Psoas muscle (tissue), 8 donors: ENCODE data around the gene KNOP1. TPM values are rescaled to one million over a fixed set of nuclear protein-coding genes. Genes with fewer than 3 reads are reported as not detected.

Source experiments
- ATAC-seq, 4 donors: fragments of 200-7000 bp; cut with Tn5 transposase; one replicate each; pipeline ENCODE4 v1.9.1; 2020; ENCODE audit warnings: moderate library complexity in 3 of 4, mild to moderate bottlenecking in 2 of 4
- DNase-seq, 2 donors: peaks; one replicate each; pipeline ENCODE4 v3.0.0-alpha.2; 2020
- H3K27ac ChIP-seq: fragments of 200-600 bp; one replicate; pipeline ENCODE4 v1.8.0; 2022
- H3K27me3 ChIP-seq, 3 donors: fragments of 200-600 bp in 1 of 3; one replicate each; pipeline versions ENCODE4 v1.6.1 to v1.8.0; 2013 to 2022; ENCODE audit warnings: low read length in 2 of 3, mild to moderate bottlenecking in 2 of 3, moderate library complexity in 1 of 3; ENCODE audit not compliant: insufficient read depth in 3 of 3
- H3K36me3 ChIP-seq, 2 donors: fragments of 200-600 bp in 1 of 2; one replicate each; pipeline versions ENCODE4 v1.6.1 to v1.8.0; 2013 to 2022; ENCODE audit warnings: low read depth in 1 of 2, mild to moderate bottlenecking in 1 of 2, moderate library complexity in 1 of 2; ENCODE audit not compliant: insufficient read depth in 1 of 2
- H3K4me1 ChIP-seq: fragments of 200-600 bp; one replicate; pipeline ENCODE4 v1.8.0; 2022
- H3K4me3 ChIP-seq: fragments of 200-600 bp; one replicate; pipeline ENCODE4 v1.8.0; 2022; ENCODE audit warnings: mild to moderate bottlenecking
- H3K9me3 ChIP-seq: fragments of 200-600 bp; one replicate; pipeline ENCODE4 v1.8.0; 2022
- CTCF ChIP-seq: fragments of 200-600 bp; IDR thresholded peaks from one replicate; pipeline ENCODE4 v1.8.0; 2022; ENCODE audit warnings: antibody characterized with exemption
- WGBS, 3 donors: extraction: QIAGEN DNeasy Blood & Tissue Kit; methylation state at CpG; one replicate each; pipeline versions ENCODE4 v1.1.6 to v1.1.7; 2013; 5-methylcytosine and 5-hydroxymethylcytosine counted together
- intact Hi-C, 2 donors: fragments of 100-400 bp; cut with DNase I; formaldehyde crosslinking; loops; one replicate each; pipeline versions ENCODE4 v1.11.0 to v1.14.2; 2022
- polyA plus RNA-seq, 3 donors: library from polyadenylated mRNA; stranded (reverse); fragments of 200-250 nt; gene quantifications; one replicate each; pipeline ENCODE4 v1.2.3, GENCODE V29; 2013
- total RNA-seq, 4 donors: library from RNA; stranded (reverse); fragmentation: NEBNext Ultra II Directional in 2 of 4; extraction: Animal tissue kit (Norgen Biotek cat#: 25700) in 2 of 4; gene quantifications; one replicate each; pipeline versions ENCODE4 v1.2.1 to v1.2.4, GENCODE V29; 2021 to 2023
- donor health status: healthy with polysubstance abuse.
- donor health status: DM: no; HTN: no; CAD: no; lungs with moderate emphysema.
- donor health status: Bipolar disorder and iron deficiency.
- donor health status: healthy.
- donor health status: DM: yes; HTN: yes; CAD: no.
- donor health status: DM: no; HTN: no; CAD: no.
- donor health status: DM: no; HTN: no; CAD: no.
- donor health status: DM: yes; HTN: yes; CAD: no.

The KNOP1 gene
- total and polyA plus RNA-seq, 7 donors = 5.9 to 14.7 (median 9.5) TPM

- H3K27ac ChIP-seq = peak overlapping the region; percentile 58
- H3K4me3 ChIP-seq = no peak overlapping the region
- peaks cover 43% of the 10 kb centered on the region for H3K4me1 ChIP-seq
- H3K27me3 ChIP-seq = no peaks in the 10 kb centered on the region
- H3K9me3 ChIP-seq = no peaks in the 10 kb centered on the region
- TF ChIP-seq CTCF = no peak
- DNase-seq = peak; percentile 74 to 82
- 26 to 36% (median 33%) methylated on average over 10 of the region's 10 CpGs for WGBS, 3 donors
- peaks cover 0 to 41% of the 10 kb centered on the region in 2 donors for H3K36me3 ChIP-seq
- peak in 1 of 4 donors; percentile 32 for ATAC-seq
- intact Hi-C loops = no loop called here
These were observed 21.7 kb downstream of the KNOP1 start for GRCh38 chr16:19696328-19696727.

- Histone ChIP-seq H3K36me3 (peaks cover 0 to 35% of the 10 kb centered on the region in 2 donors), H3K4me3 (no peak overlapping the region)
These were observed 23.0 kb downstream of the KNOP1 start for GRCh38 chr16:19694989-19695388.

GRCh38 chr16:19691161-19691711 is 26.8 kb downstream of the KNOP1 start:
- 61 to 67% (median 66%) methylated on average over 14 of the region's 14 CpGs for WGBS, 3 donors
- intact Hi-C loops = no loop called here
- H3K36me3 ChIP-seq = peaks cover 0 to 58% of the 10 kb centered on the region in 2 donors
- no peaks in the 10 kb centered on the region for H3K27me3 ChIP-seq
- ATAC-seq (peak in 3 of 4 donors; percentile 20 to 35 (median 33)), DNase-seq (peak in 1 of 2 donors; percentile 39)
- peak overlapping the region; percentile 16 for H3K27ac ChIP-seq
- no peaks in the 10 kb centered on the region for H3K9me3 ChIP-seq
- peaks cover 8% of the 10 kb centered on the region for H3K4me1 ChIP-seq
- H3K4me3 ChIP-seq = no peak overlapping the region
- TF ChIP-seq CTCF = no peak

More at GRCh38 chr16:19694989-19695388, 23.0 kb downstream of the KNOP1 start:
- intact Hi-C loops = no loop called here
- 91 to 96% (median 94%) methylated on average over 8 of the region's 8 CpGs for WGBS, 3 donors
- ATAC-seq (no peak), DNase-seq (no peak)
- Histone ChIP-seq H3K4me1 (peaks cover 35% of the 10 kb centered on the region), H3K9me3 (no peaks in the 10 kb centered on the region), H3K27me3 (no peaks in the 10 kb centered on the region), H3K27ac (no peak overlapping the region)
- no peak for TF ChIP-seq CTCF

GRCh38 chr16:19690196-19690595 is 27.8 kb downstream of the KNOP1 start:
- WGBS, 3 donors = 49 to 69% (median 57%) methylated on average over 4 of the region's 4 CpGs
- ATAC-seq (peak in 1 of 4 donors; percentile 39), DNase-seq (no peak)
- Histone ChIP-seq H3K36me3 (peaks cover 5 to 67% of the 10 kb centered on the region in 2 donors), H3K27me3 (no peaks in the 10 kb centered on the region), H3K4me3 (no peak overlapping the region), H3K27ac (no peak overlapping the region), H3K9me3 (no peaks in the 10 kb centered on the region), H3K4me1 (no peaks in the 10 kb centered on the region)
- intact Hi-C loops = no loop called here
- TF ChIP-seq CTCF = no peak

- no peak overlapping the region for H3K4me3 ChIP-seq
- no peak overlapping the region for H3K27ac ChIP-seq
- H3K36me3 ChIP-seq = peaks cover 6 to 74% of the 10 kb centered on the region in 2 donors
- intact Hi-C loops = no loop called here
- TF ChIP-seq CTCF = no peak
- WGBS, 3 donors = 97 to 98% (median 97%) methylated on average over 5 of the region's 5 CpGs
- H3K9me3 ChIP-seq = no peaks in the 10 kb centered on the region
- no peaks in the 10 kb centered on the region for H3K4me1 ChIP-seq
- no peak for DNase-seq
- no peaks in the 10 kb centered on the region for H3K27me3 ChIP-seq
- ATAC-seq = no peak
These were observed 28.7 kb downstream of the KNOP1 start for GRCh38 chr16:19689342-19689741.
